Calu3 (cell line): ENCODE results near the gene TNFRSF8. TPM values are rescaled to one million over a fixed set of nuclear protein-coding genes. Genes with fewer than 3 reads are reported as not detected.

Experiments used
- BruUV-seq: library from RNA; stranded (reverse); fragments of 400-500 nt; replicated peaks from 2 replicates; lab custom pipeline; 2021; lab: Mats Ljungman, UMichigan
- CTCF ChIA-PET: fragments of 300-600 bp; sonication (Branson Sonifier 250); formaldehyde crosslinking; loops from one replicate; lab custom pipeline; 2022; ENCODE audit warnings: antibody characterized with exemption; lab: Charles Lee
- DNase-seq: peaks from one replicate; pipeline ENCODE4 v3.0.0; 2022
- H3K27ac Mint-ChIP-seq: one replicate; pipeline ENCODE4 v1.8.0; 2022; ENCODE audit warnings: mixed read lengths; ENCODE audit not compliant: unreplicated experiment
- H3K27me3 Mint-ChIP-seq: one replicate; pipeline ENCODE4 v1.8.0; 2022; ENCODE audit warnings: mixed read lengths; ENCODE audit not compliant: unreplicated experiment
- H3K36me3 Mint-ChIP-seq: one replicate; pipeline ENCODE4 v1.8.0; 2022; ENCODE audit warnings: mild to moderate bottlenecking, moderate library complexity, mixed read lengths; ENCODE audit not compliant: insufficient read depth, unreplicated experiment
- H3K4me1 Mint-ChIP-seq: one replicate; pipeline ENCODE4 v1.8.0; 2022; ENCODE audit warnings: mild to moderate bottlenecking, low read depth, mixed read lengths; ENCODE audit not compliant: unreplicated experiment
- H3K4me3 Mint-ChIP-seq: one replicate; pipeline ENCODE4 v1.8.0; 2022; ENCODE audit warnings: mild to moderate bottlenecking, low read depth, moderate library complexity, mixed read lengths; ENCODE audit not compliant: unreplicated experiment
- H3K9me3 Mint-ChIP-seq: one replicate; pipeline ENCODE4 v1.8.0; 2022; ENCODE audit warnings: low read depth, mixed read lengths; ENCODE audit not compliant: unreplicated experiment
- CTCF ChIP-seq: fragments of 200-600 bp; IDR thresholded peaks from one replicate; pipeline ENCODE4 v1.8.0; 2022; ENCODE audit warnings: antibody characterized with exemption; ENCODE audit not compliant: unreplicated experiment
- intact Hi-C: fragments of 100-400 bp; cut with micrococcal nuclease; formaldehyde crosslinking; loops from one replicate; pipeline ENCODE4 v1.10.0; 2022; ENCODE audit not compliant: unreplicated experiment
- total RNA-seq: library from RNA; stranded (reverse); gene quantifications from 2 replicates; pipeline ENCODE4 v1.2.3, GENCODE V29; 2022

Gene TNFRSF8
- total RNA-seq, 1 experiment from 2014 or later, result not detected

GRCh38 chr1:12126781-12127180, 63.7 kb downstream of the TNFRSF8 start:
- no TSS peak for BruUV-seq
- peaks cover 14% of the 10 kb centered on the region for H3K27me3 Mint-ChIP-seq
- CTCF ChIA-PET, result no interaction called here

GRCh38 chr1:12127206-12127810, 64.2 kb downstream of the TNFRSF8 start:
- Mint-ChIP-seq H3K4me1 (peaks cover 12% of the 10 kb centered on the region), H3K36me3 (no peaks in the 10 kb centered on the region), H3K4me3 (no peak overlapping the region), H3K9me3 (no peaks in the 10 kb centered on the region), H3K27me3 (peaks cover 8% of the 10 kb centered on the region), H3K27ac (no peak overlapping the region)
- CTCF ChIA-PET, result no interaction called here
- BruUV-seq, result no TSS peak
- TF ChIP-seq CTCF, result no peak
- no peak for DNase-seq
- intact Hi-C loops, result no loop called here

More at GRCh38 chr1:12126781-12127180, 63.7 kb downstream of the TNFRSF8 start:
- no peak for TF ChIP-seq CTCF
- no peak for DNase-seq
- Mint-ChIP-seq H3K36me3 (no peaks in the 10 kb centered on the region), H3K4me3 (no peak overlapping the region), H3K9me3 (no peaks in the 10 kb centered on the region), H3K4me1 (peaks cover 12% of the 10 kb centered on the region), H3K27ac (no peak overlapping the region)
- intact Hi-C loops, result no loop called here

DNA sequence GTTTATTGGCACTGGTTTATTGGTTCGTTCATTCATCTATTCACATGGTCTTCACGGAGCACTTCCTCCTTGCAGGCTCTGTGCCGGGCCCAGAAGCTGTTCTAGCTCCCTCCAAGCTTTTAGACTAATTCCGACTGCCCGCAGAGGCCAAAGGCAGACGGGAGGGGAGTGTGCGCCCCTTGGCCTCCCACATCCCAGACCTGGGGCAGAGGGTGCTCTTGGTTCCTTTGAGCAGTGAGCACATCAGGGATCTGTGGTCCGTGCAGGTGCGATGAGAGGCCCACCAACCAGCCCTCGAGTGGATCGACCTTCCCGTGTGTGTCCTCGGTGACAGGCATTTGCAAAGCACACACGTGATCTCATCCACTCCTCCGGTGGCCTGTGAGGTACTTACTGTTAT, 65.0 kb downstream of the TNFRSF8 start:
- DNase-seq, result no peak
- H3K4me3 Mint-ChIP-seq, result no peak overlapping the region
- H3K36me3 Mint-ChIP-seq, result no peaks in the 10 kb centered on the region
- TF ChIP-seq CTCF, result no peak
- intact Hi-C loops, result no loop called here
- BruUV-seq, result no TSS peak
- H3K4me1 Mint-ChIP-seq, result peaks cover 12% of the 10 kb centered on the region
- CTCF ChIA-PET, result no interaction called here
- H3K9me3 Mint-ChIP-seq, result no peaks in the 10 kb centered on the region
- peaks cover 6% of the 10 kb centered on the region for H3K27me3 Mint-ChIP-seq
- no peak overlapping the region for H3K27ac Mint-ChIP-seq

DNA sequence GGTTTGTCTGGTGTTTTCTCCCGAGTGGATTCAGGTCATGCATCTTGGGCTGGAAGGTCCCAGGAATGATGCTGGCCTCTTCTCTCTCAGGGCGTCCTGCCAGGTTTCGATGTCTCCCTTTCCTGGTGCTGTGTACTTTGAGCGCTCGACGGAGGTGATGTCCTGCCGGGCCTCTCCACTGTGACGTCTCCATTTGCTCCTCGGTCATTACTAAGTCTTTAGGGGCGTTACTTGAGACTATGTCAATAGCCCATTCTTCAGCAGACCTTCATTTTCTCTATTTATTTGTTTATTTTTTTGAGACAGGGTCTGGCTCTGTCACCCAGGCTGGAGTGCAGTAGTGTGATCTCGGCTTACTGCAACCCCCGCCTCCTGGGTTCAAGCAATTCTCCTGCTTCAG, 66.5 kb downstream of the TNFRSF8 start:
- no TSS peak for BruUV-seq

More for the DNA sequence above, 66.5 kb downstream of the TNFRSF8 start:
- H3K27ac Mint-ChIP-seq, result no peak overlapping the region
- no peak overlapping the region for H3K4me3 Mint-ChIP-seq
- H3K4me1 Mint-ChIP-seq, result peaks cover 12% of the 10 kb centered on the region
- no peak for DNase-seq
- no peak for TF ChIP-seq CTCF
- H3K27me3 Mint-ChIP-seq, result no peaks in the 10 kb centered on the region
- H3K36me3 Mint-ChIP-seq, result no peaks in the 10 kb centered on the region
- H3K9me3 Mint-ChIP-seq, result no peaks in the 10 kb centered on the region
- CTCF ChIA-PET, result no interaction called here
- intact Hi-C loops, result no loop called here
